ENCODE results near the gene TMEM109.

Gene TMEM109

GRCh38 chr11:60968223-60968622 lies 54.3 kb downstream of the TMEM109 start:
- DNase-seq (ENCODE audit: low read depth, low spot score) = no peak

- DNase-seq (ENCODE audit: low read depth, low spot score) = no peak
Measured at GRCh38 chr11:60970369-60970774, 56.4 kb downstream of the TMEM109 start.

GRCh38 chr11:60970890-60971289 lies 56.9 kb downstream of the TMEM109 start:
- no peak for DNase-seq (ENCODE audit: low read depth, low spot score)

- no peak for DNase-seq (ENCODE audit: low read depth, low spot score)
Measured at GRCh38 chr11:60971520-60971919, 57.6 kb downstream of the TMEM109 start, which contains the start of gene CD6. Gene CD6 (plus strand): TSS chr11:60971680. CDS start chr11:60971866, 186 bp downstream.

- no peak for DNase-seq (ENCODE audit: low read depth, low spot score)
Measured at GRCh38 chr11:60972182-60973030, 58.4 kb downstream of the TMEM109 start.

Measured in iPS DF 19.7 (cell line).